NCI-H2196 (cell line): Measurements from ENCODE around the gene ZNF525.
"Not testable (repeated sequence)": the region's sequence is repeated elsewhere in the genome, so short reads cannot be mapped to it uniquely, and the experiment has no call there.

Source experiments
- DNase-seq: peaks from one replicate; lab custom pipeline; 2025; ENCODE audit not compliant: unreplicated experiment; lab: John Stamatoyannopoulos, UW

ZNF525 gene

GRCh38 chr19:53394974-53395839, 29.7 kb downstream of the ZNF525 start, which contains the start of gene ZNF765:
TSS of gene ZNF765 (plus strand) at chr19:53395149. CDS start at chr19:53398016, 2,867 bp downstream.
- peak; percentile 88 for DNase-seq

GRCh38 chr19:53395840-53396524, 30.5 kb downstream of the ZNF525 start:
- not testable (repeated sequence) for DNase-seq

GRCh38 chr19:53396525-53396868, 31.0 kb downstream of the ZNF525 start:
- no peak for DNase-seq

- DNase-seq: not testable (repeated sequence)
Observed at GRCh38 chr19:53397918-53398317, 32.4 kb downstream of the ZNF525 start.

- no peak for DNase-seq
Observed at GRCh38 chr19:53409505-53410204, 44.1 kb downstream of the ZNF525 start.

DNA sequence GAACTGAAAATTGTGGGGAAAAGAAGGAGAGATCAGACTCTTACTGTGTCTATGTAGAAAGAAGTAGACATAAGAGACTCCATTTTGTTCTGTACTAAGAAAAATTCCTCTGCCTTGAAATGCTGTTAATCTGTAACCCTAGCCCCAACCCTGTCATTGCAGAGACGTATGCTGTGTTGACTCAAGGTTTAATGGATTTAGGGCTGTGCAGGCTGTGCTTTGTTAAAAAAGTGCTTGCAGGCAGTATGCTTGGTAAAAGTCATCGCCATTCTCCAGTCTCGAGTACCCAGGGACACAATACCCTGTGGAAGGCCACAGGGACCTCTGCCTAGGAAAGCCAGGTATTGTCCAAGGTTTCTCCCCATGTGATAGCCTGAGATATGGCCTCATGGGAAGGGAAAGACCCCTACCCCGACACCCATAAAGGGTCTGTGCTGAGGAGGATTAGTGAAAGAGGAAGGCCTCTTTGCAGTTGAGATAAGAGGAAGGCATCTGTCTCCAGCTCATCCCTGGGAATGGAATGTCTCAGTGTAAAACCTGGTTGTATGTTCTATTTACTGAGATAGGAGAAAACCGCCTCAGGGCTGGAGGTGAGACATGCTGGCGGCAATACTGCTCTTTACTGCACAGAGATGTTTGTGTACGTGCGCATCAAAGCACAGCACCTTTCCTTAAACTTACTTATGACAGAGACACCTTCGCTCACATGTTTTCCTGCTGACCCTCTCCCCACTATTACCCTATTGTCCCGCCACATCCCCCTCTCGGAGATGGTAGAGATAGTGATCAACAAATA, 55.2 kb downstream of the ZNF525 start:
- not testable (repeated sequence) for DNase-seq

DNA sequence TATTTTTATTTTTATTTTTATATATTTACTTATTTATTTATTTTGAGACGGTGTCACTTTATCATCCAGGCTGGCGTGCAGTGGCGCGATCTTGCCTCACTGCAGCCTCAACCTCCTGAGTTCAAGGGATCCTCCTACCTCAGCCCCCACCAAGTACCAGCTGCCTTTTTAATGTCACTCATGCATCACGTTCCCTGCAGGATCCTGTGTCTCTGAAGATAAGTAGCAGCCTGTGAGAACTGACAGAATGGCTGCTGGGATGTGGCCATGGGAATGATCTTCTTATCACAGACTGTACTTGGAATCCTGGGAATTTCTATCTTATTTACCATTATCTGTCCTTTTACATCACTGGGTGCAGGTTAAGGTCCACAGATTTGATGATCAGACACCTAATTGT, 57.0 kb downstream of the ZNF525 start:
- no peak for DNase-seq

DNA sequence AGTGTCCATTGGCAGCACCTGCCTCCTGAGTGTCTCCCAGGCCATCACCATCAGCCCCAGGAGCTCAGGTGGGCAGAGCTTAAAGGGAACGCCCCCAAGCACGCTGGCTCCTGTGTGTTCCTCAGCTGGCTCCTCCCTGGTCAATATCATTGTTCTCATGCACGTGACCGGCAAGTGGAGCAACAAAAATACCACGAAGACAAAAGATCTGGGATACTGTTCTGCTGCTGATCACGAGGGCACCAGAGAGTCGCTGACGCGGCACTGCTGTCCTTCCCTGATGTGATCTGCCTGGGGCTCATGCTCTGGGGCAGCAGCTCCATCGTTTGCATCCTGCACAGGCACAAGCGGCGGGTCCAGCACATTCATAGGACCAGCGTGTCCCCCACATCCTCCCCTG, 57.6 kb downstream of the ZNF525 start:
- not testable (repeated sequence) for DNase-seq

- DNase-seq: not testable (repeated sequence)
Observed at GRCh38 chr19:53423680-53424079, 58.2 kb downstream of the ZNF525 start.

DNA sequence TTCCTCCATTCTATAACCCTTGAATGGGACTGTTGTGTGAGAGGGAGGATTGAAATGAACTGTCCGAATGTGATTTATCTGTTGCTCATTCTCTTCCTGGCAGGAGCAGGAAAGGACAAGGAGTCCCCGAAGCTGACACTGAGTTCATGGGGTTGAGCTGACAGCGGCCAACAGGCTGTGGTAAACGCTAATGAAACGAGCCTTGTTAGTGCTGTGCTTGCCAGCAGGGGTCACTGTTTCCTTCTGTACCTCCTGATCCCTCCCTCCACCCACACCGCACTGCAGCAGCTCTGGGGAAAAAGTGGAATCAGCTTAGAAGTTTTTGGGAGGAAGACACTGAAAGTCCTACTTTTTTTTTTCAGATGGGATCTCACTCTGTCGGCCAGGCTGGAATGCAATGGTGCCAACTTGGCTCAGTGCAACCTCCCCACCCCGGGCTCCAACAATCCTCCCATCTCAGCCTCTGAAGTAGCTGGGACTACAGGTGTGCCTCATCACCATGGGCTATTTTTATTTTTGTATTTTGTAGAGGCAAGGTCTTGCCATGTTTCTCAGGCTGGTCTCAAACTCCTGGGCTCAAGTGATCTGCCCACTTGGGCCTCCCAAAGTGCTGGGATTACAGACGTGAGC, 59.6 kb downstream of the ZNF525 start:
- DNase-seq: peak; percentile 20

DNA sequence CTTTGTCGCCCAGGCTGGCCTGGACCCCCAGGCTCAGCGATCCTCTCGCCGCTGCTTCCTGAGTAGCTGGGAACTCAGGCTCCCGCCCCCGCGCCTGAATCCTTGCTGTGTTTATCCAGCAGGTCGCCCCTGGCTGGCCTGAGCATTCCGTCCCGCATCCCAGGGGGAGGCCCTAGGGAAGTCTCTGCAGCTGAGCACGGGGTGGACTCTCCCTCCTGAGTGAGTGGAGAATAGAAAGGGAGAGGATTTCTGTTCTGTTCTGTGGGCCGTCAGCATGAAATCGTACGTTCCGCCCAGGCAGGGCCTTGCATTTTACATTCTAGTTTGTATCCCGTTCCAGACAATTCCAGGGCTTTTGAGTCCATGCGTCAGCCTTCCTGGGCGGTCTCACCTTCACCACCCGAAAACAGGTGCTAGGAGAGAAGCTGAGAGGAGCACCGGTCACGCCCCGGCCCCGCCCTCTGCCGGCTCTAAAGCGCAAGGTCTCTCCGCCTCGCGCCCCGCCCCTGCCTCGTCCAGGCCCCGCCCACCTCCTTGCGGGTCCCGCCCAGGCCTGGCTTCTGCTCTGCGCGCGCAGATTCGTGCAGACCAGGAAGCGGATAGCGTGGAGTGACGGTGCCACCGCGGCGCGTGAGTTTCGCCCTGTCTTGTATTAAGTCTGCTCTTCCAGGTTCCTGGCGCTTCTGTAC, 66.0 kb downstream of the ZNF525 start, which contains the start of gene ZNF761:
Gene ZNF761 (plus strand): TSS at position 586 of the 689 bp plus-strand sequence. CDS start 15,285 bp downstream, outside the sequence.
- DNase-seq: peak; percentile 95

- DNase-seq: no peak
Observed at GRCh38 chr19:53432088-53432661, 66.7 kb downstream of the ZNF525 start.
